ENCODE data around the gene TMEM125.

GRCh38 chr1:43267291-43267805, 2.4 kb upstream of the TMEM125 start:
- TF ChIP-seq, protein P1, sequence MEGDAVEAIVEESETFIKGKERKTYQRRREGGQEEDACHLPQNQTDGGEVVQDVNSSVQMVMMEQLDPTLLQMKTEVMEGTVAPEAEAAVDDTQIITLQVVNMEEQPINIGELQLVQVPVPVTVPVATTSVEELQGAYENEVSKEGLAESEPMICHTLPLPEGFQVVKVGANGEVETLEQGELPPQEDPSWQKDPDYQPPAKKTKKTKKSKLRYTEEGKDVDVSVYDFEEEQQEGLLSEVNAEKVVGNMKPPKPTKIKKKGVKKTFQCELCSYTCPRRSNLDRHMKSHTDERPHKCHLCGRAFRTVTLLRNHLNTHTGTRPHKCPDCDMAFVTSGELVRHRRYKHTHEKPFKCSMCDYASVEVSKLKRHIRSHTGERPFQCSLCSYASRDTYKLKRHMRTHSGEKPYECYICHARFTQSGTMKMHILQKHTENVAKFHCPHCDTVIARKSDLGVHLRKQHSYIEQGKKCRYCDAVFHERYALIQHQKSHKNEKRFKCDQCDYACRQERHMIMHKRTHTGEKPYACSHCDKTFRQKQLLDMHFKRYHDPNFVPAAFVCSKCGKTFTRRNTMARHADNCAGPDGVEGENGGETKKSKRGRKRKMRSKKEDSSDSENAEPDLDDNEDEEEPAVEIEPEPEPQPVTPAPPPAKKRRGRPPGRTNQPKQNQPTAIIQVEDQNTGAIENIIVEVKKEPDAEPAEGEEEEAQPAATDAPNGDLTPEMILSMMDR (IDR thresholded peaks at IDR 0.05) = no peak
- no peak for TF ChIP-seq POLR2A (IDR thresholded peaks at IDR 0.05)

Data from esophagus squamous epithelium (tissue), 4 donors.